ENCODE data around the gene PIH1D1.
"Not testable (repeated sequence)": the region's sequence is repeated elsewhere in the genome, so short reads cannot be mapped to it uniquely, and the experiment has no call there.

Gene PIH1D1

DNA sequence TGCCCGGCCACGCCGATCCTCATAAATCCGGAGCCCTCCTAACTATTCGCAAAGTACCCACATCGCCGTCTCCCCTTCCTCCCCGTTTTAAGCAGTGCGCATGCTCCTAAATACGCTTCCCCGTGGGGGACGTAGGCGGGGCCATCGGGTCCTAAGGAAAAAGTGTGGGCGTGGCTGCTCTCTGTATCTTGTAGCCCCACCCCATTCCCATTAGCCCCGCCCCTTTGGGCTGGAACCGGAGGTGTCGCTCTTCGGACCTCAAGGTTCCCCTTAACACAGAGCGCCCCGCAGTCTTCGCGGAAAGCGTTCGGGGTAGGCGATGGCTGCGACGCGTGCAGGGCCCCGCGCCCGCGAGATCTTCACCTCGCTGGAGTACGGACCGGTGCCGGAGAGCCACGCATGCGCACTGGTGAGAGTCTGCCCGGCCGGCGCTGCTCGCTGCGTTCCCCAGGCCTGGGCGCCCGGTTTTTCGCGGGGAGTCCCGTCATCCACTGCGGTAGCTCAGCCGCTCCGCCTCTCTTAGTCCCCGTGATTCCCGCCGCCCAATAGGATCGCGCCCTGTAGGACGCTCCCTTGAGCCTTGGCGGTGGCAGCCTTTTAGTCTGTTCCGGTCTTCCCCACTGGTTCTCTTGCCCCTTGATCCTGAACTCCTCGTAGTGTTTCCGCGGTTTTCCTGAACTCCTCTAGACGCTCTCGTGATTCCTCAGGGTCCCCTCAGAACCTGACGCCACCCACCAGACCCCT lies 1.6 kb upstream of the PIH1D1 start, which contains the start of gene ALDH16A1:
Gene ALDH16A1, plus strand, starts transcription at position 213 of the 744 bp plus-strand sequence. Its CDS starts 107 bp downstream, at position 320.
- peak; percentile 99 for DNase-seq

DNA sequence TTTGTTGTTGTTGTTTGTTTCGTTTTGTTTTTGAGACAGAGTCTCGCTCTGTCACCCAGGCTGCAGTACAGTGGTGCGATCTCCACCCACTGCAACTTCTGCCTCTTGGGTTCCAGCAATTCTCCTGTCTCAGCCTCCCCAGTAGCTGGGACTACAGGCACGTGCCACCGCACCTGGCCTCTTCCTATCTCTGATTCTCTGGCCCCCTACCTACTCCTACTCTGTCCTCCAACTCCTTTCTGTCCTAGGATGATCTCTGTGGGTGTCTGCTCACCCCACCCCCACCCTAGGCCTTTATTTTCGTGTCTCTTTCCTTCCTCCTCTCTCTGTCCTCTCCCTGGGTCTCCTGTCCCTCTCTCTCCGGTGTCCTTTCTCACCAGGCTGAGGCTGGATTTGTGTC lies 1.2 kb downstream of the PIH1D1 start:
- no peak for DNase-seq

DNA sequence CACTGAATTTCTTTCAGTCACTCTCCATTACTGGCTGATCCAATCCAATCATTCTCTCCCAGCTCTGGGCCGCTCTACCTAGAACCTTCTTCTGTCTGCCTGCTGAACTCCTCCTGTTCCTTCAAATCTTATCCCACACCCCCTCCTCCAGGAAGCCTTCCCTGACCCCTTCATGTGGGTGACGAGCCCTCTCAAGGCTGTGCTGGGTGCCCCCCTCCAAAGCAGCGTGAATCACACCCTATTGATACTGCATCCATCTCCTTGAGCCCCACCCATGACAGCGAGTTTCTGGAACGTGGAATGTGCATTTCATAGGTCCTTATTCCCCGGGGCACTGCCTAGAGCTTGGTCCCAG lies 3.2 kb downstream of the PIH1D1 start:
- DNase-seq: no peak

DNA sequence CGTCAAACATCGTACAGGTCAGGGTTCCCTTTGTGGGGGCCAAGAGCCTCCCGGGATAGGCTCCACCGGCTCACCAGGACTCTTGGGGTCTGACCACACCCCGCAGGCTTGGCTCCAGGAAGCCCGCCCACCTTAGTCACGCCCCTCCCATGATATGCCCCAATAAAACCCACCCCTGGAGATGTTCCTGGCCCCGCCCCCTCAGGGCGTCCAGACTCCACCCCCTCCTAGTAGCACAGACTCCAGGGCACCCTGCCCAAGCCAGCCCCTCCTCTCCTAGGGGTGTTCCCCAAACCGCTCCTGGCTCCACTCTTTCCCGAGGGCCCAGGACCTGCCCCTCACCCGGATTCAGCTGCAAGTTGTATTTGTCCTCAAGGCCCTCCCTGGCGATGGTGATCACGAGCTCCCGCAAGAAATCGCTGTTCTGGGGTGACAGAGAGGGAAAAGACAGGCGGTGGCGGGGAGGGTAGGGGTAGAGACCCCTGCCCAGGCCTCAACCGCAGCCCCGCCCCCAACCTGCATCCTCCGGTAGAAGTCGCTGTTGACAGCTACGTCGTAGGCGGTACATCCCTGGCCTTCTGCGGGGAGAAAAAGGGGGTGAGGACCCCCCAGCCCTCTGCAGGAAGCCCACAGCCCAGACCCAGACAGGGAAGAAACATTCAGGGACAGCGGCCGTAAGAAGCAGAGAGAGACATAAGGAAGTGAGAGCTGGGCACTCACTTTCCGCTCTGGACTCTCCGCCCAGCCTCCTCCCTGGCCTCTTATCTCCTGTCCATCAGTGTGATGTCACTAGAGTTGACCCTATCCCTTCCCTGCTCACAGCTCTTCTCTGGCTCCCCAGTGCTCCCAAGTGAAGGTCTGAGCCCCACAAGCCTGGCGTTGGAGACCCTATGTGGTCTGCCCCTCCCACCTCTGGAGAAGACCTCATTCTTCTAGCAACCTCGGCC lies 3.9 kb downstream of the PIH1D1 start:
- no peak for DNase-seq

DNA sequence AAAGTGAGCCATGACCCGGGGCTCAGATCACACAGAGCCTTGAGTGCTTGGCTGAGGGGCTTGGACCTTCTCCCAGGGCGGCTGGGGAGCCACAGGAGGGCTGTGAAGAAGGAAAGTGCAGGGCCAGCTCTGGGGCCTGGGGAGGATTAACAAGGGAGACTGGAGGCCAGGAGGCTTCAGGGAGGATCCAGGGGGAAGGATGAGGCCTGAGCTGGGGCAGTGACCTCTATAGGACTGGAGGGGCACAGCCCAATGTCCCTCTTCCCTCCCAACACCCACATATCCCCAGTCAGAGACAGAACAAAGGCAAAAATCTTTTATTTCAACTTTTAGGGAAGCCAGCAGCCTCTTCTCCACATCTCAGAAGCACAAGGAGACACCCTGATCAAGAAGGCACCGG lies 5.6 kb downstream of the PIH1D1 start:
- no peak for DNase-seq

DNA sequence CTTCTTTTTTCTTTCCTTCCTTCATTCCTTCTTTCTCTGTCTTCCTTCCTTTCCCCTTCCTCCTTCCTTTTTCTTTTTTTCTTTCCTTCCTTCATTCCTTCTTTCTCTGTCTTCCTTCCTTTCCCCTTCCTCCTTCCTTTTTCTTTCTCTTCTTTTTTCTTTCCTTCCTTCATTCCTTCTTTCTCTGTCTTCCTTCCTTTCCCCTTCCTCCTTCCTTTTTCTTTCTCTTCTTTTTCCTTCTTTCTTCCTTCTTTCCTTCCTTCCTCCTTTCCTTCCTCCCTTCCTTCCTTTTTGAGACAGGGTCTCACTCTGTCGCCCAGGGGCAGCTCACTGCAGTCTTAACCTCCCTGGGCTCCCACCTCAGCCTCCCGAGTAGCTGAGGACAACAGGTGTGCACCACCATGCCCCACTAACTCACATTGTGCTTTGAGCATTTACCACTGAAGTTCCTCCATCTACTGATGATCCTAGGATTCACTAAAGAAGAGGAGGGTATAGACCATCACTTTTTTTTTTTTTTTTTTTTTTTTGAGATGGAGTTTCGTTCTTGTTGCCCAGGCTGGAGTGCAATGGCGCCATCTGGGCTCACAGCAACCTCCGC lies 7.4 kb downstream of the PIH1D1 start:
- not testable (repeated sequence) for DNase-seq

DNA sequence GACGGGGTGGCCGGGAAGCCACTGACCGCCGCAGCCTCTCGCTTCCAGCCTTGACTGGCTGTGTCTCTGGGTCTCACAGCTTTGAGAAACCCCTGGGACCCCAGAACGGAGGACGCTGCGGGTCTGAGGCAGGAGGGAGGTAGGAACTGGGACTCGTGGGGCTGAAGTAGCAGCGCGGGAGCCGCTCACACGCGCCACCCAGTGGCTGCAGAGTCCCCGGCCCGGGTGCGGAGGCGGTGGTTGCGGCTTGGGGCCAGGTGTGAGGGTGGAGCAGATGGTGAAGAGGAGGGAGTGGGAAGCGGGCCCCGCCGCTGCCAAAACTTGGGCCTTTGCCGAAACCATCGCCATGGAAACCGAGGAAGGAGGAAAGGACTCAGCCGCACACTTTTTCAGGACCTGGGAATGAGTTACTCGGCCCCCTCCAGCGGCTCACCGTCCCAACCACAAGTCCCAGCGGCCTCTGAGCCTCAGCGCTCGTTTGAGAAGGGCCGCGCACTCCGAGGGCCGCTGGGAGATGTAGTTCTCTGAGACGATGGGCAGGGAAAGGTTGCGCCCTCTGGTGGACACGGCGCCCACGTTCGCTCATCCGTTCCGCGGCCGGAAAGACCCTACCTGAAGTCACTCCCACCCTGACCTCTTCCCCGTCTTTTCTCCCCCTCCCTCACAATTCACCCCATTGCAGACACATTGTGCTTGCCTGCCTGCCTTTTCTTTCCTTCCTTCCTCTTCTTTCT lies 8.1 kb downstream of the PIH1D1 start:
- peak; percentile 99 for DNase-seq

DNA sequence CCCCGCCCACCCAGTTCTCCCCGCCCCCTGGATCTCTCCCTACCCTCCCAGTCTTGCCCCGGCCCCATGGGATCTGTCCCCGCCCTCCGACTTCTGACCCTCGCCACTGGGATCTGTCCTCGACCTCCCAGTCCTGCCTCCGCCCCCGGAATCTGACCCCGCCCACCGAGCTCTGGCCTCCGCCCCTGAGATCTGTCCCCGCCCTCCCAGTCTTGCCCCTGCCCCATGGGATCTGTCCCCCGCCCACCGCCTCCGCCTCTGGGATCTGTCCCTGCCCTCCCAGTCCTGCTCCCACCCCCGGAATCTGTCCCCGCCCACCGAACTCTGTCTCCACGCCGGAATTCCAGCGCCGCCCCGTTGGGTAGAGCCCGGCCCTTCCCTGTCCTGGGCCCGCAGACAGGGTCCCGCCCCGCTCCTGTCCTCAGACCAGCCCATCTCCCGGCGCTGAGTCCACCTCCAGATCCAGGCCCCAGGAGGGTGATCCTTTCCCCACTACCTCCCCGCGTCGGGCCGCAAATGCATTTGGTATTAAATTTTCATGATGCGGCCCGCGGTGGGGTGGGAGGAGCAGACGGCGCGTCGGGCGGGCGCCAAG lies 8.7 kb downstream of the PIH1D1 start:
- DNase-seq: peak; percentile 98

DNA sequence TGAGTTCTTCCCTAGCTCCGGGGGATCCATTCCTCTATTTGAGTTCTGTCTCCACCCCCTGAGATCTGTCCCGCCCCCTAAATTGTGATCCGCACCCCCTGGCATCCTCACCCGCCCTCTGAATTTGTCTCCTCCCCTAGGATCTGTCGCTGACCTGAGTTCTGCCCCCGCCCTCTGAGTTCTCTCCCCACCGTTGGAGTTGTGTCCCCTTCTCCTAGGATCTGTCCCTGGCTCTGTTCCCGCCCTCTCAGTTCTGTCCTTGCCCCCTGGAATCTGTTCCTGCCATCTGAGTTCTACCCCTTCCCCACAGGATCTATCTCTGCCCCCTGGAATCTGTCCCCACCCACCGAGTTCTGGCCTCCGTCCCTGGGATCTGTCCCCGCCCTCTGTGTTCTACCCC lies 9.3 kb downstream of the PIH1D1 start:
- peak; percentile 73 for DNase-seq

DNA sequence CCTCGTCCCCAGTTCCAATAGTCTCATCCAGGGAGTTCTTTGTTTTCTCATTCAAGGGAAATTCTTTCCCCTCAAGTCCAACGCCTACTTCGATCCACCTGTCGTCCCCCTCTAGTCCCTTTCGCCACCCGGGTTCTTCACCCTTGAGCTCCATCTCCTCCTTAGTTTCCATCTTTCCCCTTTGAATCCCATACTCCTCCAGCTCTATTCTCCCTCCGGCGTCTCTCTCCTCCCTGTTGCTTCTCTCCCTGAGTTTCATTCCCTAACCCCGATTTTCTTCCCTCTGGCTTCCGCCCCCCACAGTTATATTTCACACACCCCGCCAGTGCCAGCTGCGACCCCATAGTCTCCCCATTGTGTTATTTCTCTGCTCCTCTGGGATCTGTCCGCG lies 9.7 kb downstream of the PIH1D1 start:
- DNase-seq: no peak

DNA sequence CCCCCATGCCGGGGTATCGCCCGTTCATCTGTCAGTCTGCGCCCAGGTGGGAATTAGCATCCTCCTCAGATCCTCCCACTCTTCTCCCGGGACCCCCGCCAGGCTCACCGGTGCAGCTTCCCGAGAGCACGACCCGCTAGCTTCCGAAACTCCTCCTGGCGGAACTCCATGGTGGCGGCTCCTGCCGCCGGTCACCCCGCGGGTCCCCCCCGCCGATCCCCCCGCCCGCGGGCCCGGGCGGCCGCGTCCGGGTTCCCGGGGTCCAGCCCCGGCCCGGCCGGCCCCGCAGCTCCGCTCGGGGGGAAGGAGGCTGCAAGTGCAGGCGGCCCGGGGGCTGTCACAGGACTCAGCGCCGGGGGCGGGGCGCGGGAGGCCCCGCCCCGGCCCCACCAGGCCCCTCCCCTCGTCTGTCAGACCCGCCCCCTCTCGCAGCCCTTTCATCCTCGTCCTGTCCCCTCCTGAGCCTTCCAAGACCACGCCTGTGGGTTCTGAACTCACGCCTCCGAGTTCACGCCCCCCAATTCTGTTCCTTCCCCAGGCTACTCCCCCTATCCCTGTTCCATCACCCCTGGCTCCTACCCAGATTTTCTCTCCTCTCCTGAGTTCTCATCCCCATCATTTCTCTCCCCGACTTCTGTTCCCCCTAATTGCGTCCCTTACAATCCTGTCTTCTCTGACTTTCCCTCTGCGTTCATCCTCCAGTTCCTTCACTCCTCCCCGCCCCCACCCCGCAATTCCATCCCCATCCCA lies 10.2 kb downstream of the PIH1D1 start, which contains the start of gene SLC17A7:
Gene SLC17A7, minus strand, starts transcription at position 318 of the 750 bp plus-strand sequence. Its CDS starts 148 bp downstream, at position 170.
- peak; percentile 75 for DNase-seq

DNA sequence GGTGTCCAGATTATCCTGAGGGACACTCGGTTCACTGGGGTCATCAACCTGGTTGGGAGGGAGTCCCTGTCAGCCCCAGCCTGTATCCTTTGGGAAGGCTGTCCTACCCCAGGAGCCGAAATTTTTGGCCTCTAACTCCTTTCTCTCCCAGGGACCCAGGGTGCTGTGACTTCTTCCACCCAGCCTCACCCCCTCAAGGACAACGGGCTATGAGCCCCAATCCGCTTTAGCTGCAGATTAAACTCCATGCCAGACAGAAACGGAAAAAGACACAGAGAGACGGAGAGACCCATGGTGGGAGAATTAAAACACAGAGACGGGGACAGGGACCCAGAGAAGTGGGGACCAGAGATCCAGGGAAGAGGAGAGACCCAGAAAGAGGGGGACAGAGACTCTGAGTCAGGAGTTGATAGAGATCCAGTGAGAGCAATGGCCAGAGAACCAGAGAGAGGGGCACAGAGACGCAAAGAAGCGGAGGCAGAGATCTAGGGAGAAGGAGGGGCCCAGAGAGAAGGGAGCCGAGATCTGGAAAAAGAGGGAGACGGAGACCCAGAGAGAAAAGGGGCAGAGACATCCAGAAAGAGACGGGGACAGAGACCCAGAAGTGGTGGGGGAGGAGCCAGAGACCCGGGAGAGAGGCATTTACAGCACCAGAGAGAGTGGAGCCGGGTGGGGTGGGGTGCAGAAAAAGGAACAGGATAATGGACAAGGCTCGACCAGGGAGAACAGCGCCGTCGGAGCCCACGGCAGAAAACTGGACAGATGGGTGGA lies 11.0 kb downstream of the PIH1D1 start:
- DNase-seq: no peak

DNA sequence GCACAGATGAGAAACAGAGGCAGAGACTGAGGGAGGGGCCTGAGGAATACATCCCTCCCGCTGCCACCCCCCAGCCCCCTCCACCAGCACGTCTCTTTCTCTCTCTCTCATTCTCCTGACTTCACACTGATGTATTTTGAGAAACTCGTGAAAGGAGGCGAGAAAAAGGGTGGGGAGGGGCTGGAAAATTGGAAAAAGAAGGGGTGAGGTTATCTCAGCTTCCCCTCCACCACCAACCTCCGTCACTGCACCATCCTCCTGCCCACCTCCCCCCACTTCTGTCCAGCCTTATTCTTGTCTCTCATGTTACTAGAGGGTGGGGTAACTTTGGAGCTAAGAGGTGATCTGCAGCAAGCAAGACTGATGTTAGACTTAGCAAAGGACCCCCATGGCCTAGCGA lies 11.8 kb downstream of the PIH1D1 start:
- no peak for DNase-seq

DNA sequence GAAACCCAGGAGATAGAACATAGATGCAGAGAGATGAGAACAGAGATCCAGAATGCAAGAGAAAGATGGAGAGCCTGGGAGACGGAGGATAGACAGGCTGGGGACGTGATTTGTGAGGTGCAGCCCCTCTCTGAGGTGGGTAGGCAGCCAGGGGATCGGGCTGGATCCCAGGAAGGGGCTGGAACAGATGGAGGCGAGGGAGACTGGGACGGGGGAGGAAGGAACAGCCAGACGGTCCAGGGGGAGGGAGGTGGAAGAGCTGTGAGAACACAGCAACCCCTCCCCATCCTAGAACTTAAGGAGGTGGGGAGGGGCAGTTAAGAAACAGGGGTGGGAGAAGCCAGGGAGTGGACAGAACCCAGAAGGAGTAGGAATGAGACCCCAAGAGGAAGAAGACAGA lies 13.4 kb downstream of the PIH1D1 start:
- peak; percentile 36 for DNase-seq

DNA sequence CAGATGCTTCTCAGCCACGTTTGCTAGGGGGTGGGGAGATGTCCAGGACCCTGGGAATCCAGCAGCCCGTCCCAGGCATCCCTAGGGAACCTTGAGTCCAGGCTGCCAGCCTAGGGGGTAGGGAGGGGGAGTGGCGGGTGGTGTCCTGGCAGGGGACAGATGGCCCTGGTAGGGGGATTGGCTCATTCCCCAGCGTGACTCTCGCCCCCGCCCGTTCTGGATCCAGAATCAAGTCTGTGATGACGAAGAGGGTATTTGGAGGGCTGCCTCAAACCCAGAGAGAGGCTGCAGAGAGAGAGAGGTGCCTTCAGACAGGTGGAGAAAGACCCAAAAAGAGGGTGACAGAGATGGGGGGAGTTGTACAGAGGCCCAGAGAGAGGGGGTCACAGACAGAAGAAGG lies 14.4 kb downstream of the PIH1D1 start:
- peak; percentile 23 for DNase-seq

DNA sequence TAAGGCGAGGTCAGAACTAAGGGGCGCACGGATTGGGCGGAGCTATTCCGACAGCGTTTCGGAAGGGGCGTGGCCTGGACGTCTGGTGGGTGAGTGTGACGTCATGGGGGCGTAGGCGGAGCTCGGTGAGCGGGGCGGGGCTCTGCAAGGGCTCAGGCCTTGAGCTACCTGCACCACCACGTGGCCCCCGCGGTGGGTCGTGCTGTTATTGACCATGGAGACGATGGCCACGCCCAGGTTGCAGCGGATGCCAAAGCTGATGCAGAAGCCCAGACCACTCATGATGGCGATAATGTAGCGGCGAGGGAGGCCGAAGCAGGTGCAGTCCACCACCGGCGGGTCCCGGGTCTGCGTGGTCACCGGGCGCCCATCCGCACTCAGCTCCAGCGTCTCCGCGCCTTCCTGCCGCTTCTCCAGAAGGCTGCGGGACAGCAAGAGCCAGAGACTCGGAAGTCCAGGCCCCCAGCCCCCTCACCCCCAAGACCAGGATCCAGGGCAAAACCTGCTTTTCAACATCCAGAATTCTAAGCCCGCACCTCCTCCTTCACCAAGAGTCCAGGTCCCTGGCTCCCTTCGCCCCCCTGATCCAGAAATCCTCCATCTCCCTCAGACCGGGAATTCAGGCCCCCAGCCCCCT lies 15.1 kb downstream of the PIH1D1 start:
- no peak for DNase-seq

DNA sequence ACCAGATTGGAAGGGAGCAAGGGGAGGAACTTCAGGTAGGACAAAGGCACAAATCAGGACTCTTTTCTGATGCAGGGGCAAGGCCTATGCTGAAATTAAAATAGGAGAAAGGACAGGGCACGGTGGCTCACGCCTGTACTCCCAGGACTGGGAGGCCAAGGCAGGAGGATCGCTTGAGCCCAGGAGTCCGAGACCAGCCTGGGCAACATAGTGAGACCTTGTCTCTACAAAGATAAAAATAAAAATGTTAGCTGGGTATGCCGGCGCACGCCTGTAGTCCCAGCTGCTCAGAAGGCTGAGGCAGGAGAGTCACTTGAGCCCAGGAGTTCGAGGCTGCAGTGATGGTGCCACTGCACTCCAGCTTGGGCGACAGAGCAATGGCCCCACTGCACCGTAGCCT lies 15.9 kb downstream of the PIH1D1 start:
- DNase-seq: no peak

DNA sequence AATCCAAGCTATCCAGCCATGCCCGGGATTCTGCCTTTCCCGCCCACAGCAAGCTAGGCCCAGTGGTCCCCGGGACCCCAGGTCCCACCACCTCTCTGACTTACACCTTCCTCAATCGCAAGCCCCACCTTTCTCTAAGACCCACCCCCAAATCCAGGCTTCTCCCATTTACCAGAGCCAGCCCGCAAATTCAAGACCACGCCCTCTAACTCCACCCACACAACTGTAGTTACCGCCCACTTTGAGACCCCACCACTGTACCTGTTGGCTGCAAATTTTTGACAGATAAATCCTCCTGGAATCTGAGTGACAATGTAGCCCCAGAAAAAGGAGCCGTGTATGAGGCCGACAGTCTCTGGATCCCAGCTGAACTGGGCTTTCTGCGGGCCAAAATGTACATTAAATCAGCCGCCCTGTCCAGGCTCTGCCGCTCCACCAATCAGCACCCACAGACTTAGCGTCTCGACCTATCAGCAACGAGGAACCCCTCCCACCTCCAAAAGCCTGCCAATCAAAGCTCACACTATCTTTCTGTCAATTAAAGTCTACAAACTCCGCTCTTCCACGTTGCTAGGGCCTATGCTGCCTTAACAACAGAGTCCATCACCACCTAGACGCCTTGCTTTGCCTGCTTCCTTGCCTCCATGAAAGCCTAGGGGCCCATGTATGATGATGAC lies 16.6 kb downstream of the PIH1D1 start:
- DNase-seq: no peak

DNA sequence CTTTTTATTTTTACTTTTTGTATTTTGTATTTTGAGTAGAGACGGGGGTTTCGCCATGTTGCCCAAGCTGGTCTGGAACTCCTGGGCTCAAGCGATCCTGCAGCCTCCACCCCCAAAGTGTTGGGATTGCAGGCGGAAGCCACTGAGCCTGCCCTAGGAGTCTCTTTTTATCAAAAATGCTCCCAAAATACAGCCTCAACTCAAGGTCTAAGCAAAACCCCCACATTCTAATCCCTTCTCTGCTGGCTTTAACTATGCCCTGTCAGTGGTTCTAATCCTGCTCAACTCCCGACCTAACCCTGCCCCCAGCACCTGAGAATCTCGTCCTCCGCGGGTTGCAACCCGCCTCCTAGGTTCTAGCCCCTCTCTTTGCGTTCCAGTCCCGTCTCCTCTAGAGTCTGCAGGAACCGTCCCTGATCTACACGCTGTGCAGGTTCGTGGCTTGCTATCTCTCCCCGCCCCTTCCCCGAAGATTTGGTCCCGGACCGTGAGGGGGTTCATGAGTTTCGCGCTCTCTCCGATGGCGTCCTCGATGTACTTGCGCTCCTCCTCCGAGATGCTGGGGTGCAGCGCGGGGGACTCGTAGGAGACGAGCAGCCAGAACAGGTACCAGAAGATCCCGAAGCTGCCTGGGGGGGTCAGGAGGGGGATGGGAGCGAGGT lies 18.2 kb downstream of the PIH1D1 start:
- DNase-seq: no peak
